Activated CD4-positive, CD25-positive, alpha-beta regulatory T cell treated with anti-CD3 and anti-CD28 coated beads, Interleukin-2, amount 50 U/mL, for 24 hours (primary cell): ENCODE measurements around the gene OR2M5.

Experiments
- ATAC-seq, 2 donors: fragments of 150-1000 bp; cut with Tn5 transposase; one replicate each; pipeline ENCODE4 v1.10.0; 2021; ENCODE audit warnings: mild to moderate bottlenecking in 1 of 2, moderate library complexity in 1 of 2

Gene OR2M5

GRCh38 chr1:248144513-248145198 is at the start of gene OR2M5:
Gene OR2M5, plus strand, starts transcription at chr1:248145148. Its CDS starts 0 bp downstream, at chr1:248145148.
- no peak for ATAC-seq

GRCh38 chr1:248098529-248098928 is 46.4 kb upstream of the OR2M5 start:
- ATAC-seq, result no peak

- ATAC-seq, result no peak
Measured at GRCh38 chr1:248102847-248103246, 42.1 kb upstream of the OR2M5 start.

- no peak for ATAC-seq
Measured at GRCh38 chr1:248111157-248111556, 33.8 kb upstream of the OR2M5 start.

- no peak for ATAC-seq
Measured at GRCh38 chr1:248114890-248115289, 30.1 kb upstream of the OR2M5 start.

GRCh38 chr1:248127653-248128052 is 17.3 kb upstream of the OR2M5 start:
- ATAC-seq, result no peak

GRCh38 chr1:248136811-248137210 is 8.1 kb upstream of the OR2M5 start:
- ATAC-seq, result no peak

- ATAC-seq, result no peak
Measured at GRCh38 chr1:248140846-248141245, 4.1 kb upstream of the OR2M5 start.

GRCh38 chr1:248143311-248143710 is 1.6 kb upstream of the OR2M5 start:
- no peak for ATAC-seq

GRCh38 chr1:248152056-248152827 is 7.3 kb downstream of the OR2M5 start:
- no peak for ATAC-seq

- ATAC-seq, result no peak
Measured at GRCh38 chr1:248155927-248156326, 11.0 kb downstream of the OR2M5 start.

GRCh38 chr1:248158758-248159157 is 13.8 kb downstream of the OR2M5 start:
- no peak for ATAC-seq

GRCh38 chr1:248164031-248164430 is 19.1 kb downstream of the OR2M5 start:
- no peak for ATAC-seq

- ATAC-seq, result no peak
Measured at GRCh38 chr1:248165186-248165585, 20.2 kb downstream of the OR2M5 start.

- no peak for ATAC-seq
Measured at GRCh38 chr1:248174521-248174920, 29.6 kb downstream of the OR2M5 start, which contains the start of gene OR2M2. Gene OR2M2, plus strand, starts transcription at chr1:248174821. Its CDS starts 5,165 bp downstream, at chr1:248179986.

GRCh38 chr1:248183996-248184395 is 39.0 kb downstream of the OR2M5 start:
- ATAC-seq, result no peak

GRCh38 chr1:248187363-248187762 is 42.4 kb downstream of the OR2M5 start:
- ATAC-seq, result no peak

- ATAC-seq, result no peak
Measured at GRCh38 chr1:248189026-248189425, 44.1 kb downstream of the OR2M5 start.

GRCh38 chr1:248194117-248194516 is 49.2 kb downstream of the OR2M5 start:
- ATAC-seq, result no peak
